Measurements from ENCODE around the gene SHMT1.
"Not testable (repeated sequence)": the region's sequence is repeated elsewhere in the genome, so short reads cannot be mapped to it uniquely, and the experiment has no call there.

DNA sequence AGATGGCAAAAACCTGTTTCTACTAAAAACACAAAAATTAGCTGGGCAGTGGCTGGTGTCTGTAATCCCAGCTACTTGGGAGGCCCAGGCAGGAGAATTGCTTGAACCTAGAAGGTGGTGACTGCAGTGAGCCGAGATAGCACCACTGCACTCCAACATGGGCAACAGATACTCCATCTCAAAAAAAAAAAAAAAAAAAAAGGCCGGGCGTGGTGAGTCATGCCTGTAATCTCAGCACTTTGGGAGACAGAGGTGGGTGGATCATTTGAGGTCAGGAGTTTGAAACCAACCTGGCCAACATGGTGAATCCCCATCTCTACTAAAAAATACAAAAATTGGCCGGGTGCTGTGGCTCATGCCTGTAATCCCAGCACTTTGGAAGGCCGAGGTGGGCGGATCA is 9.8 kb upstream of the SHMT1 start:
- TF ChIP-seq, protein P1, sequence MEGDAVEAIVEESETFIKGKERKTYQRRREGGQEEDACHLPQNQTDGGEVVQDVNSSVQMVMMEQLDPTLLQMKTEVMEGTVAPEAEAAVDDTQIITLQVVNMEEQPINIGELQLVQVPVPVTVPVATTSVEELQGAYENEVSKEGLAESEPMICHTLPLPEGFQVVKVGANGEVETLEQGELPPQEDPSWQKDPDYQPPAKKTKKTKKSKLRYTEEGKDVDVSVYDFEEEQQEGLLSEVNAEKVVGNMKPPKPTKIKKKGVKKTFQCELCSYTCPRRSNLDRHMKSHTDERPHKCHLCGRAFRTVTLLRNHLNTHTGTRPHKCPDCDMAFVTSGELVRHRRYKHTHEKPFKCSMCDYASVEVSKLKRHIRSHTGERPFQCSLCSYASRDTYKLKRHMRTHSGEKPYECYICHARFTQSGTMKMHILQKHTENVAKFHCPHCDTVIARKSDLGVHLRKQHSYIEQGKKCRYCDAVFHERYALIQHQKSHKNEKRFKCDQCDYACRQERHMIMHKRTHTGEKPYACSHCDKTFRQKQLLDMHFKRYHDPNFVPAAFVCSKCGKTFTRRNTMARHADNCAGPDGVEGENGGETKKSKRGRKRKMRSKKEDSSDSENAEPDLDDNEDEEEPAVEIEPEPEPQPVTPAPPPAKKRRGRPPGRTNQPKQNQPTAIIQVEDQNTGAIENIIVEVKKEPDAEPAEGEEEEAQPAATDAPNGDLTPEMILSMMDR (IDR thresholded peaks at IDR 0.05; ENCODE audit: insufficient read depth, low read depth, low read length) = not testable (repeated sequence)
- TF ChIP-seq EZH2 (IDR thresholded peaks at IDR 0.05; ENCODE audit: insufficient read depth, low read length) = not testable (repeated sequence)

Measured in astrocyte (in vitro differentiated cells and primary cell).